T1000 (cell line): ENCODE results near the gene KRT34.
"Not testable (repeated sequence)": the region's sequence is repeated elsewhere in the genome, so short reads cannot be mapped to it uniquely, and the experiment has no call there.

Source experiments
- DNase-seq: peaks from one replicate; lab custom pipeline; 2025; ENCODE audit warnings: mixed read lengths; lab: John Stamatoyannopoulos, UW

Gene KRT34

DNA sequence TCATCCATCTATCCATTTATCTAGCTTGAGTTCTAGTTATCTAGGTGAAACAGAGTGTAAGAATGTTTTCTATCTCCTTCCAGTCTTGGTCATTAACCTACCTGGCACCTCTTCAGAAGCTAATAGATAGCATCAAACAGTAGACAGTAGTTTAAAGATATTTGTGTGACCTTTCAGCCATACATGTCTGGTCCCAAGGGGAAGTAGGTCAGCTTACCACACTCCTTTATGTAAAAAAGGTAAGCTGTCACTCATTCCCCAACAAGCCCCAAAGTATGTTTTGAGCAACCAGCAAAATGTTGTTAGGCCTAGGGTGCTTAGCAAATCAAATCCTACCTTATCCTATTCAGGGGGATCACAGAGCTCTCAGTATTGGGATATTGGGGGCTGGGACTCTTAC lies 16.0 kb downstream of the KRT34 start:
- no peak for DNase-seq

DNA sequence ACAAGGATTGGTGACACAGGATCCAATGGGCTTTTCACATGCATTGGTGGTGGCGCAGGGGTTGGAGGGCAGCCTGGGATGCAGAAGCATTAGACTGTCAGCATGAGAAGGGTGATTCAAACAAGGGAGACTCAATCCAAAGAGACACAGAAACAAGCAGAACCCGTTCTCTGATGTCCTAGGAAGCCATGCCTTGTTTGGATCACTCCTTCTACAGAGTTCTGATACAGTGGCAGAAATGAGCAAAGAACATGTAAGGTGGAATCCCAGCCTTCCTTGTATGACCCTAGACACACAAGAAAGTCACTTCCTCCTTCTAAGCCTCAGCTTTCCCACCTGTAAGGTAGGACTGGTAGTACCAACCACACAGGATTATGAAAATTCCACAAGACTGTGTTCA lies 18.2 kb downstream of the KRT34 start:
- no peak for DNase-seq

GRCh38 chr17:41360296-41360995 lies 21.7 kb downstream of the KRT34 start:
- DNase-seq = peak; percentile 56

- DNase-seq = no peak
Observed at GRCh38 chr17:41354536-41354935, 27.6 kb downstream of the KRT34 start.

DNA sequence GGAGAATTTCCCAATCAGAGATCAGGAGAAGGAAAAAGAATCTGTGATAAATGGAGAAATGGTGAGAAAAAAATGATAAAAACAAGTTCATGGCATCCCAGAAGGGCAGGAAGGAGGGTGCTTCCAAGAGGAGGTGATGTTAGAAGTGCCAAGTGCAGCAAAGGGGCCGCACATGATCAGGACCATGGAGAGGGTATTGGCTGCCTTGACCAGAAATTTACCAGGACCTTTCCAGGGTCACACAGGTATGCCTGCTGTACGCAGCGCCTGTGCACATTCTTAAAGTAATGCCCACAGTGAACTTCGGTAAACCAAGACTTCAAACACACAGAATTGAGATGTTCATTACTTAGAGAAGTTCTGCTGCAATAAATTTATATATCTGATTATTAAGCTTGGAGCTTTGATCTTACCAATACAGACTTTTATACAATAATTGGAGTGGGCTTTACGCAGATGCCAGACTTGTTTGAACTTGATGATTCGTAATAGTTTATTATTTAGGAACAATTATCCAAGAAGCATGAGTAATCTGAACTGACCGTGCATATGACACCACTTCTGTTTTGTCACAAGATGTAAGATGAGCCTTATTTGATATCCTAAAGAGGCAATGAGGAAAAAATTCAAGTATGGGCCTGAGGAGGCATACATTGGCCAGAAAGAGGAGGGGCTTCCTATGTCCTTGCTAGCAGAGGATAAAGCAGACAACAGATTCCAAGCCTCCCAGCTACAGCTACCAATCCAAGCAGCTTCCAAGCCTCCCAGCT lies 29.3 kb downstream of the KRT34 start:
- DNase-seq = no peak

DNA sequence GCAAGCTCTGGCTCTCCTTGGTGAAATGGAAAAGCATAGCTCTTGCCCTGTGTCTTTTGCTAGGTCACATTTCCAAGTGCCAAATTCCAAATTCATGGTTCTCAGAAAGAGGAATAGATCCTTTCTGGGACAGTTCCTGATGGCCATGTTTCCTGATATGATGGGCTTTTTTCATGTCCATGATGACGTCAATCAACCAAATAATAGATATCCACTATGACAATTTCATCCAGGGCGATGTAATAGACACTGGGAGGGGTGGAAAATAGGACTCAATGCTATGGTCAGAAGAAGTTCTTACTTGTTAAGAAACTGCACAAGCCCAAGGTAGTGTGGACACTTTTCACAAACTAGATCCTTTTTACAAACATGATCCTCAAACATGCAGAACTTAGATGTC lies 30.9 kb downstream of the KRT34 start:
- DNase-seq = no peak

- DNase-seq = not testable (repeated sequence)
Observed at GRCh38 chr17:41350381-41350878, 31.7 kb downstream of the KRT34 start, which contains the start of gene KRT33A. Gene KRT33A (minus strand): TSS chr17:41350828. CDS start chr17:41350767, 61 bp downstream.

GRCh38 chr17:41347869-41348760 lies 34.0 kb downstream of the KRT34 start:
- DNase-seq = no peak

DNA sequence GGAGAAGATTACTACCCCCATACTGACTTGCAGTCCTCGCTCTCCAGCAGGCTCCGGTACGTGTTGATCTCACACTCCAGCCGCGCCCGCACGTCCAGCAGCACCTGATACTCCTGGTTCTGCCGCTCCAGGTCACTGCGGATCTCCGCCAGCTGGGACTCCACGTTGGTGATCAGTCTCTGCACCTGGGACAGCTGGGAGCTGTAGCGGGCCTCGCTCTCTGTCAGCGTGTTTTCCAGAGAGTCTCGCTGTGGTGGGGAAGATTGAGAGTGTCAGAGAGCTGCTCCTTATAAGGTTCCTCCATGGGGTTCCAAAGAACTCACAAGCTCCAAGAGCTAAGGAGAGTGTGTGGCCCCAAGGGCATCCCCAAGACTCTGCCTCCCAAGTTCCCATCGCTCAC lies 35.7 kb downstream of the KRT34 start:
- not testable (repeated sequence) for DNase-seq

- DNase-seq = no peak
Observed at GRCh38 chr17:41345992-41346391, 36.1 kb downstream of the KRT34 start.

GRCh38 chr17:41343029-41343428 lies 39.1 kb downstream of the KRT34 start:
- no peak for DNase-seq

DNA sequence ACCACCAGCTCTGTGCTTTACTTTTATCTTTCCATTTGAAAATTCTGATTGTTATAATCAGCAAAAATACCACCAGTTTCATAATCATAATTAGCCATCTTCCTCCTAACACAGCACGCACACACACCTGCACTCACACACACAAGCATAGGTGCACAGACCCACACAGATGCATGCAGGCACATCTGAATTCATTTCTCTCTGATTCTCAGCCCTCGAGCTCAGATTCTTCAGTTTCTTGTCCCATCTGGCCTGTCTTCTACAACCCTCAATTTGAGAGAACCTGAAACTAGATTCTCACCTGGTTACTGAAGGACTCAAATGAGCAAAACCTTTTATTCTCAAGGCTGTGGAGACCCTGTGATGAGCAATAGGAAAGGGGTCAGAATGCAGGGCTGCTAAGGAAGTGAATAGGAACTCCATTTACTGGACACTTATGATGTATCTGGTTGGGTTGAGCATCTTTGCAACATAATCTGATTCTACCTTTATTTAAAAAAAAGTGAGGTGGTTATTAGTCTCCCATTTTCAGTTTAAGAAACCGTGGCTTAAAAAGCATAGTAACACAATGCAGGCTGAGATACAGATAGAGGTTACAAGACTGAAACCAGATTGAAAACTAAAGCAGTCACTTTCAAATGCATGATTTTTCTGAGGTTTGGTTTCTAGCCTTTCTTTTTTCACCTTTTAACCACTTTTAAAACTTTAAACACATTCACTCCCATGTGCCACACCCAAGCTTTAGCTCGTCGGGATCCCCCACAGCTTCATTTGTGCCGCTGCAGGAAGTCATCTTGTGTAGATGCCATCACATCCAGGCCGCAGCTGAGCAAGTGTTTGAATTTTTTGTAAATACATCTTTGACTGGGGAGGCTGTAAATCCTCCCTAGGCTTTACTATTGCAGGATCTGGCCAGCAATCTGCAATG lies 40.9 kb downstream of the KRT34 start:
- no peak for DNase-seq

DNA sequence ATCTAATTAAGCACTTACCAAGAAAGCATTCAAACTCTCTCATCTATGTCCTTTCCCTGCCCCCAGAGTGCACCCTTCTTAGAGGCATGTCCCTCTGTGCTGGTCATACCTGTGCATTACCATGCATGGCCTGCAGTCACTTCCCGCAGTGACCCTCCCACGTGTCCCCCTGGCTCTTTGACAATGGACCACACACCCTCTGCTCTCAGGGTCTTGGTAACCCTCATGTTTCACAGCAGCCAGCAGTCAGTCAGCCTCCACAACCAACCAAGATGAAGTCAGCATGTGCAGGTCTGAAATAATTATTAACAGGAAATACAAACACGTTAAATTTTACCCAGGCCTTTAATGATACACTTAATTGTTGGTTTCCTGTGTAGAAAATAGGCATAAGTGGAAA lies 41.6 kb downstream of the KRT34 start:
- no peak for DNase-seq

GRCh38 chr17:41339571-41340172 lies 42.4 kb downstream of the KRT34 start:
- no peak for DNase-seq

GRCh38 chr17:41338961-41339485 lies 43.1 kb downstream of the KRT34 start:
- no peak for DNase-seq

- DNase-seq = no peak
Observed at GRCh38 chr17:41335747-41336146, 46.4 kb downstream of the KRT34 start.

- DNase-seq = no peak
Observed at GRCh38 chr17:41334385-41335305, 47.5 kb downstream of the KRT34 start.

DNA sequence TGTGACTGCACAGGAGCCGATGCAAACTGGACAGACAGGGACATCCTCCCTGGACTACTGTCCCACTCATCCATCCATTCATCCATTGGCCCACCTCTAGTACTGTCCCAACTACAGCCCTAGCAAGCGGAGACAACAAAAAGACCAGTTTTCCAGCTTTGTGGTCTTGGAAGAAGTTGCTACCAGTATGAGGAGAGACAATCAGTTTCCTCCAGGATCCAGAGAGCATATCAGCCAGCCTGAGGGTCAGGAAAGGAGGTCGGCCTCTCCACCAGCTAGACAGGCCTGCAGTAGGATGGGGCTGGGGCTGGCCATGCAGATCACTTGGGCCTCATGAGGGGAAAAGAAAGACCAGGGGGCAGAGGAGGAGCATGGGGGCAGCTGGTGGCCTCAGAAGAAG lies 48.3 kb downstream of the KRT34 start:
- no peak for DNase-seq

GRCh38 chr17:41333098-41333497 lies 49.0 kb downstream of the KRT34 start:
- DNase-seq = no peak
